Measurements from ENCODE around the gene SGF29. TPM values are rescaled to one million over a fixed set of nuclear protein-coding genes. Genes with fewer than 3 reads are reported as not detected.

Gene SGF29
- total RNA-seq, 1 experiment from 2014 or later, result 23.5 TPM

- intact Hi-C loops (cut with micrococcal nuclease), result no loop called here
- H3K4me3 Mint-ChIP-seq (ENCODE audit: unreplicated experiment), result no peak overlapping the region
- H3K36me3 Mint-ChIP-seq (ENCODE audit: insufficient read depth, unreplicated experiment), result no peaks in the 10 kb centered on the region
- peaks cover 12% of the 10 kb centered on the region for H3K27me3 Mint-ChIP-seq (ENCODE audit: insufficient read depth, unreplicated experiment)
- no peak for TF ChIP-seq CTCF (IDR thresholded peaks at IDR 0.05; ENCODE audit: unreplicated experiment)
- no peaks in the 10 kb centered on the region for H3K9me3 Mint-ChIP-seq (ENCODE audit: unreplicated experiment)
- H3K27ac Mint-ChIP-seq (ENCODE audit: low read depth, unreplicated experiment), result no peak overlapping the region
- no peaks in the 10 kb centered on the region for H3K4me1 Mint-ChIP-seq (ENCODE audit: insufficient read depth, unreplicated experiment)
- ChIA-PET POLR2A (no interaction called here), CTCF (no interaction called here)
- no TSS peak for BruUV-seq (replicated peaks)
- DNase-seq (ENCODE audit: unreplicated experiment), result no peak
Measured at GRCh38 chr16:28511031-28511430, 42.7 kb upstream of the SGF29 start.

GRCh38 chr16:28511801-28512789 lies 41.6 kb upstream of the SGF29 start:
- H3K27ac Mint-ChIP-seq (ENCODE audit: low read depth, unreplicated experiment), result no peak overlapping the region

GRCh38 chr16:28513484-28514181 lies 40.1 kb upstream of the SGF29 start:
- no peaks in the 10 kb centered on the region for H3K27me3 Mint-ChIP-seq (ENCODE audit: insufficient read depth, unreplicated experiment)
- H3K9me3 Mint-ChIP-seq (ENCODE audit: unreplicated experiment), result no peaks in the 10 kb centered on the region
- H3K4me1 Mint-ChIP-seq (ENCODE audit: insufficient read depth, unreplicated experiment), result no peaks in the 10 kb centered on the region
- POLR2A ChIA-PET, result no interaction called here
- H3K36me3 Mint-ChIP-seq (ENCODE audit: insufficient read depth, unreplicated experiment), result no peaks in the 10 kb centered on the region
- H3K27ac Mint-ChIP-seq (ENCODE audit: low read depth, unreplicated experiment), result no peak overlapping the region
- DNase-seq (ENCODE audit: unreplicated experiment), result no peak
- H3K4me3 Mint-ChIP-seq (ENCODE audit: unreplicated experiment), result no peak overlapping the region
- CTCF ChIA-PET, result interaction anchor here (1.3 kb wide), 1 partner anchor 36 kb away, joined by 3 read pairs; no protein-coding TSS in a partner anchor
- intact Hi-C loops (cut with micrococcal nuclease), result no loop called here
- BruUV-seq (replicated peaks), result no TSS peak
- no peak for TF ChIP-seq CTCF (IDR thresholded peaks at IDR 0.05; ENCODE audit: unreplicated experiment)

More at GRCh38 chr16:28511801-28512789, 41.6 kb upstream of the SGF29 start:
- DNase-seq (ENCODE audit: unreplicated experiment), result no peak
- Mint-ChIP-seq H3K27me3 (ENCODE audit: insufficient read depth, unreplicated experiment) (peaks cover 2% of the 10 kb centered on the region), H3K9me3 (ENCODE audit: unreplicated experiment) (no peaks in the 10 kb centered on the region), H3K4me3 (ENCODE audit: unreplicated experiment) (no peak overlapping the region), H3K4me1 (ENCODE audit: insufficient read depth, unreplicated experiment) (no peaks in the 10 kb centered on the region), H3K36me3 (ENCODE audit: insufficient read depth, unreplicated experiment) (no peaks in the 10 kb centered on the region)
- ChIA-PET POLR2A (no interaction called here), CTCF (interaction anchor here (0.7 kb wide), 1 partner anchor 13 kb away, joined by 5 read pairs; no protein-coding TSS in a partner anchor)
- BruUV-seq (replicated peaks), result no TSS peak
- no peak for TF ChIP-seq CTCF (IDR thresholded peaks at IDR 0.05; ENCODE audit: unreplicated experiment)
- intact Hi-C loops (cut with micrococcal nuclease), result no loop called here

- no TSS peak for BruUV-seq (replicated peaks)
- H3K9me3 Mint-ChIP-seq (ENCODE audit: unreplicated experiment), result no peaks in the 10 kb centered on the region
- H3K36me3 Mint-ChIP-seq (ENCODE audit: insufficient read depth, unreplicated experiment), result no peaks in the 10 kb centered on the region
- ChIA-PET CTCF (interaction anchor here (0.6 to 1.3 kb wide), 4 partner anchors 35 to 1178 kb away, joined by 3 to 4 read pairs (median 4); no protein-coding TSS in a partner anchor), POLR2A (no interaction called here)
- no peak for DNase-seq (ENCODE audit: unreplicated experiment)
- no peak for TF ChIP-seq CTCF (IDR thresholded peaks at IDR 0.05; ENCODE audit: unreplicated experiment)
- intact Hi-C loops (cut with micrococcal nuclease), result no loop called here
- no peaks in the 10 kb centered on the region for H3K4me1 Mint-ChIP-seq (ENCODE audit: insufficient read depth, unreplicated experiment)
- H3K4me3 Mint-ChIP-seq (ENCODE audit: unreplicated experiment), result no peak overlapping the region
- no peaks in the 10 kb centered on the region for H3K27me3 Mint-ChIP-seq (ENCODE audit: insufficient read depth, unreplicated experiment)
- no peak overlapping the region for H3K27ac Mint-ChIP-seq (ENCODE audit: low read depth, unreplicated experiment)
Measured at GRCh38 chr16:28514246-28514645, 39.5 kb upstream of the SGF29 start.

Measured in MCF 10A (cell line).